HepG2 (cell line): ENCODE results near the gene ZFP69. TPM values are rescaled to one million over a fixed set of nuclear protein-coding genes. Genes with fewer than 3 reads are reported as not detected.

Experiments
- BHLHE40 ChIP-seq: IDR thresholded peaks from 2 replicates; pipeline ENCODE4 v1.6.1; 2011; ENCODE audit warnings: low read length, improper control_type of control experiment
- DBP ChIP-seq: sonication (generic); formaldehyde crosslinking; IDR thresholded peaks from 2 replicates; pipeline ENCODE4 v1.4.0; 2020; ENCODE audit warnings: missing genetic modification reagents; ENCODE audit errors: not compliant biosample characterization
- IKZF4 ChIP-seq: sonication (generic); formaldehyde crosslinking; IDR thresholded peaks from 2 replicates; pipeline ENCODE4 v1.5.1; 2020; ENCODE audit warnings: borderline replicate concordance, mild to moderate bottlenecking, low read depth, missing genetic modification reagents; ENCODE audit errors: not compliant biosample characterization
- IRF1 ChIP-seq: sonication (generic); formaldehyde crosslinking; IDR thresholded peaks from 2 replicates; pipeline ENCODE4 v1.4.0; 2020; ENCODE audit warnings: low read depth, mild to moderate bottlenecking, missing genetic modification reagents
- IRX3 ChIP-seq: sonication (generic); formaldehyde crosslinking; IDR thresholded peaks from 2 replicates; pipeline ENCODE4 v1.8.1; 2023; ENCODE audit warnings: mild to moderate bottlenecking, low read depth, missing genetic modification reagents, borderline replicate concordance
- KAT7 ChIP-seq: IDR thresholded peaks from 2 replicates; pipeline ENCODE4 v1.6.1; 2018; ENCODE audit warnings: borderline replicate concordance, missing compliant biosample characterization
- KDM5A ChIP-seq: fragments of 200-600 bp; sonication (generic); IDR thresholded peaks from 2 replicates; pipeline ENCODE4 v1.7.0; 2018; ENCODE audit warnings: antibody characterized with exemption, mild to moderate bottlenecking, low read length, borderline replicate concordance
- NFKBIZ ChIP-seq: IDR thresholded peaks from 2 replicates; pipeline ENCODE4 v1.6.1; 2018; ENCODE audit warnings: missing genetic modification reagents, missing compliant biosample characterization
- TERF1 ChIP-seq: sonication (generic); formaldehyde crosslinking; IDR thresholded peaks from 2 replicates; pipeline ENCODE4 v1.8.0; 2022; ENCODE audit warnings: mild to moderate bottlenecking, missing genetic modification reagents, moderate library complexity
- ZBTB3 ChIP-seq: sonication (generic); formaldehyde crosslinking; IDR thresholded peaks from 2 replicates; pipeline ENCODE4 v1.4.0; 2020; ENCODE audit warnings: low read depth, mild to moderate bottlenecking, moderate library complexity, missing genetic modification reagents, borderline replicate concordance
- ZNF138 ChIP-seq: sonication (generic); formaldehyde crosslinking; IDR thresholded peaks from 2 replicates; pipeline ENCODE4 v1.5.0; 2020; ENCODE audit warnings: mild to moderate bottlenecking, low read depth, missing genetic modification reagents
- ZNF18 ChIP-seq: sonication (generic); formaldehyde crosslinking; IDR thresholded peaks from 2 replicates; pipeline ENCODE4 v1.8.0; 2022; ENCODE audit warnings: mild to moderate bottlenecking, missing genetic modification reagents; ENCODE audit not compliant: insufficient replicate concordance
- ZNF704 ChIP-seq: sonication (generic); formaldehyde crosslinking; IDR thresholded peaks from 2 replicates; pipeline ENCODE4 v1.8.1; 2023; ENCODE audit warnings: mild to moderate bottlenecking, inconsistent platforms, moderate library complexity, missing genetic modification reagents, borderline replicate concordance
- ZNF740 ChIP-seq: sonication (generic); formaldehyde crosslinking; IDR thresholded peaks from 2 replicates; pipeline ENCODE4 v1.4.0; 2020; ENCODE audit warnings: missing genetic modification reagents
- ZNF776 ChIP-seq: sonication (generic); formaldehyde crosslinking; IDR thresholded peaks from 2 replicates; pipeline ENCODE4 v1.4.0; 2020; ENCODE audit warnings: mild to moderate bottlenecking, missing genetic modification reagents
- ZSCAN29 ChIP-seq: sonication (generic); formaldehyde crosslinking; conservative IDR thresholded peaks from 2 replicates; pipeline ENCODE4 v1.4.0; 2020; ENCODE audit warnings: mild to moderate bottlenecking, missing genetic modification reagents
- polyA plus RNA-seq, 8 experiments: library from polyadenylated mRNA; depleted of rRNA in 3 of 8; stranded (reverse) in 7 of 8; unstranded in 1 of 8; fragments of >200 nt; fragmentation: Illumina TruSeq in 4 of 8; extraction: Trizol in 4 of 8; gene quantifications; 2 replicates each; pipeline versions ENCODE4 v1.2.1 to v1.2.3, GENCODE V29; 2011 to 2016; ENCODE audit warnings: low read depth in 4 of 8, missing spikeins in 1 of 8, mixed read lengths in 1 of 8; ENCODE audit not compliant: insufficient read depth in 1 of 8
- total RNA-seq, 5 experiments: library from RNA; depleted of rRNA; stranded (reverse); fragments of >200 nt; fragmentation: Illumina TruSeq; extraction: Trizol; gene quantifications; 2 replicates each; pipeline ENCODE4 v1.2.3, GENCODE V29; 2016; ENCODE audit warnings: low read depth in 1 of 5

Gene ZFP69
- total and polyA plus RNA-seq, 2 of the 13 experiments (the other 11 are each of a cell fraction or from before 2014, with no cell fraction given) = 2.6 to 5.6 TPM

- TF ChIP-seq IRF1 (0 out of 2 replicates have a peak, but pooled peaks have one; percentile 19), DBP (CRISPR knock-in tag) (no peak), BHLHE40 (no peak), ZBTB3 (peak; percentile 60; the same call in 1 of the 2 replicates), ZNF776 (peak; percentile 84; the same call in 1 of the 2 replicates), ZNF740 (no peak), IKZF4 (CRISPR knock-in tag) (no peak), ZNF18 (CRISPR knock-in tag) (peak; percentile 8), TERF1 (CRISPR knock-in tag) (no peak), KDM5A (no peak; the same call in 1 of the 2 replicates), ZNF138 (no peak), KAT7 (CRISPR knock-in tag) (peak; percentile 70; the same call in 1 of the 2 replicates), ZNF704 (CRISPR knock-in tag) (0 out of 2 replicates have a peak, but pooled peaks have one; percentile 54), IRX3 (CRISPR knock-in tag) (no peak), NFKBIZ (CRISPR knock-in tag) (0 out of 2 replicates have a peak, but pooled peaks have one; percentile 29), ZSCAN29 (CRISPR knock-in tag) (peak; percentile 57)
These were observed 27.2 kb upstream of the ZFP69 start, which contains the start of gene ZFP69B (continued) for GRCh38 chr1:40449684-40450494.
